Islet of Langerhans (tissue), 1 donor: ENCODE results near the gene KRTAP10-9.

Source experiments
- FAIRE-seq: peaks from one replicate; lab custom pipeline; 2011; peaks lifted over from hg19 to GRCh38; lab: Jason Lieb, UNC

KRTAP10-9 gene

DNA sequence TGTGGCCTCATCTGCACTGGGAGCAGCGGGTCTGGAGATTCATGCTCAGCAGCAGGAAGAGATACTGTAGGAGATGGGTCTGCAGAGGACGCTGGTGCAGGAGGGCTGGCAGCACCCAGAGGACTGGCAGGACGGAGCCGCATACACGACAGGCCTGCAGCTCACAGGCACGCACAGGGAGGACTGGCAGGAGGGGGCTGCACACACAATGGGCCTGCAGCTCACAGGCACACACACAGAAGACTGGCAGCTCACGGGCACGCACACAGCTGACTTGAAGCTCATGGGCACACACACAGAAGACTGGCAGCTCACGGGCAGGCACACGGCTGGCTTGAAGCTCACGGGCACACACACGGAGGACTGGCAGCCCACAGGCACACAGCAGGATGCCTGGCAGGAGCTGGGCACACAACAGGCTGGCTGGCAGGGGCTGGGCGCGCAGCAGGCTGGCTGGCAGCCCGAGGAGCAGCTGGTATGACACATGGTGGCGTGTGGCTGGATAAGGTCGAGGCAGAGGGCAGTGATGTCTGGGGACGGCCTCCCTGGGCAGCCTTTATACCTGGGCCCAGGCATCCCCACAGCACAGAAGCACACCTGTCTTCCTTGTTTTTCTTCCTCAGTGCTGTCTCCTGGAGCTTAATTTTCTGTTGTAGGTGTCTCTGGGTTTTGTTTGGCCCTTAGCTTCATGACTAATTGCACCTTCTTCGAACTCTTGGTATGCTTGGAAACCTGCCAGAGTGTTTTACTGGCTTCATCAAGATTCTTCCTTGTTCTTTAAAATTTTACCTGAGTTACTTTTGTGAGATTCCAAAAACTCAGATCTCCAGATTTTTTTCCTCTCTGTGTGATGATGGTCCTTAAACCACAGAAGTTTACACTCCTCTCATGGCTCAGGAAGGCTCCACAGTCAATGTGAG is 39.8 kb downstream of the KRTAP10-9 start, which contains the start of gene KRTAP12-2:
Gene KRTAP12-2 (minus strand): TSS at position 527 of the 920 bp plus-strand sequence. CDS start 41 bp downstream, at position 486.
- no peak for FAIRE-seq

DNA sequence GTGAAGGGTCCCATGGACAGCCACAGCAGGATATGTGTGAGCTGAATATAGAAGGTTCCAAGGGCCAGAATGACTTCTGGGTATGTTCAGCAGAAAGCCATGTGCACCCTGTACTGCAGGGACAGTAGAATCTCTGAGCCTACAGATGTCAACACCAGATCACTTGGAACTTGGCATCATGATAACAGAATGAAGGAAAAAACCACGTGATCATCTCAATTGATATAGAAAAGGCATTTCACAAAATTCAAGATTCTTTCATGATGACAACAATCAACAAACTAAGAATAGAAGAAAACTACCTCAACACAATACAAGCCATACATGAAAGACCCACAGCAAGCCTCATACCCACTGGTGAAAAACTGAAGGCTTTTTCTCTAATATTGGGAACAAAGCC is 40.7 kb downstream of the KRTAP10-9 start:
- FAIRE-seq: no peak

- no peak for FAIRE-seq
These were observed 43.9 kb downstream of the KRTAP10-9 start for GRCh38 chr21:44670642-44671432.

DNA sequence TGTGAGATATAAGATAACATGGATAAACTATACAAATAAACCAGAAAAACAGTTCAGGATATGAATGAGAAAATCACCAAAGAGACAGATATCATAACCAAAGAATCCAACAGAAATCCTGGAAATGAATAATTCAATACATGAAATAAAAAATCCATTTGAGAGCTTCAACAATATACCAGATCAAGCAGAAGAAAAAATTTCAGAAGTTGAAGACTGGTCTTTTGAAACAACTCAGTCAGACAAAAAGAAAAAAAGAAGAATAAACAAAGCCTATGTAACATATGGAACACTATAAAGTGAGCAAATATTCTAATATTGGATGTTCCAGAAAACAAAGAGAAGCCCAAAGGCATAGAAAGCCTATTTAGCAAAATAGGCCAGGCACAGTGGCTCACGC is 45.0 kb downstream of the KRTAP10-9 start:
- FAIRE-seq: no peak

DNA sequence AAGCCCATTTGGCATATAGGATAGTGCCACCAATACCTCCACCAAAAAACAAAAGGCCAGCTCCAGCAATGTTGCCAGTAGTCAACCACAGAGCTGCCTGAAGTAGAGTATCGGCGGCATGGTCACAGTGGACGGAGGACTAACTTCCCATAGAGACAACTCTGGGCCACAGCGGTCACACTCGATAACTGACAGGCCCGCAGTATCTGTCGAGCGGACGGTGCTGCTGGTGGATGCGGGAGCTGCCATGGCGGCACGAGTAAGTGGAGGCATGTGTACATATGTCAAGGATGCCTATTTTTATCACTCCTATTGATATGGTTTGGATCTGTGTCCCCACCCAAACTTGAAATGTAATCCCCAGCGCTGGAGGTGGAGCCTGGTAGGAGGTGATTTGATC is 51.0 kb downstream of the KRTAP10-9 start:
- no peak for FAIRE-seq
